22Rv1 (cell line): ENCODE results near the gene FGFR3.

ENCODE experiments used
- ZFX ChIP-seq: fragments of 450-650 bp; IDR thresholded peaks from 2 replicates; pipeline ENCODE4 v1.6.1; 2017; ENCODE audit warnings: antibody characterized with exemption, borderline replicate concordance
- TF ChIP-seq, protein P1 (sequence below): fragments of 450-650 bp; IDR thresholded peaks from 2 replicates; pipeline ENCODE4 v1.5.1; 2017; ENCODE audit warnings: mild to moderate bottlenecking

DNA sequence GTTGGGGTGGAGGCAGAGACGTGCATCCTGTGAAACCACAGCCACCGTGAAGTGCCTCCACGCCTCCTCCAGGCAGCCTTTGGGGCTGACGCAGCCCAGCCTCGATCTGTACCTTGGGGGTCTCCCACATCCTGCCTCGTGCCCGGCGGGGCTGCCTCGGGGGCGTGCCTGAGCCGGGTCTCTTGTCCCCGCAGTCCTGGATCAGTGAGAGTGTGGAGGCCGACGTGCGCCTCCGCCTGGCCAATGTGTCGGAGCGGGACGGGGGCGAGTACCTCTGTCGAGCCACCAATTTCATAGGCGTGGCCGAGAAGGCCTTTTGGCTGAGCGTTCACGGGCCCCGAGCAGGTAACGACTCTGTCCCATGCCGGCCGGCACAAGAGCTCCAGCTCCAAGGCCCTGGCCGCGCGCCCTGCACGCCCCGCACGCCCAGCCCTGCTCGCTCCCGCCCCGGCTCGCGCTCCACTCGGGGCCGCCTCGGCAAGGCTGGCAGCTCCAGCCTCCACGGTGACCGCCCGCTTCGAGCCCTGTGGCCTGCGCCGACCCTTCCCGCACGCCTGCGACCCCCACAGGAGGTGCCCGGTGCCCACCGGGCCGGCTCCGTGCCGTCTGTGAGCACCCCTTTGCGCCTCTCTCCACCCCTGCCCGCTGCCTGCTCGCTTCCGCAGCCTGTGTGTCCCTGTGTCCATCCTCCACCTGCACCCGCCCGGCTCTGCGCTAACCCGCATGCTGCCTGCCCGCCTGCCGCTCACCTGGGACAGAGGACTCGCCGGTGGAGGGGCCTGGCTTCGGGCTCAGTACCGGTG, 9.8 kb downstream of the FGFR3 start:
- TF ChIP-seq, protein P1, sequence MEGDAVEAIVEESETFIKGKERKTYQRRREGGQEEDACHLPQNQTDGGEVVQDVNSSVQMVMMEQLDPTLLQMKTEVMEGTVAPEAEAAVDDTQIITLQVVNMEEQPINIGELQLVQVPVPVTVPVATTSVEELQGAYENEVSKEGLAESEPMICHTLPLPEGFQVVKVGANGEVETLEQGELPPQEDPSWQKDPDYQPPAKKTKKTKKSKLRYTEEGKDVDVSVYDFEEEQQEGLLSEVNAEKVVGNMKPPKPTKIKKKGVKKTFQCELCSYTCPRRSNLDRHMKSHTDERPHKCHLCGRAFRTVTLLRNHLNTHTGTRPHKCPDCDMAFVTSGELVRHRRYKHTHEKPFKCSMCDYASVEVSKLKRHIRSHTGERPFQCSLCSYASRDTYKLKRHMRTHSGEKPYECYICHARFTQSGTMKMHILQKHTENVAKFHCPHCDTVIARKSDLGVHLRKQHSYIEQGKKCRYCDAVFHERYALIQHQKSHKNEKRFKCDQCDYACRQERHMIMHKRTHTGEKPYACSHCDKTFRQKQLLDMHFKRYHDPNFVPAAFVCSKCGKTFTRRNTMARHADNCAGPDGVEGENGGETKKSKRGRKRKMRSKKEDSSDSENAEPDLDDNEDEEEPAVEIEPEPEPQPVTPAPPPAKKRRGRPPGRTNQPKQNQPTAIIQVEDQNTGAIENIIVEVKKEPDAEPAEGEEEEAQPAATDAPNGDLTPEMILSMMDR: no peak
- TF ChIP-seq ZFX: no peak
